CD4-positive, alpha-beta T cell treated with Interleukin-17A for 4 hours (primary cell): Measurements from ENCODE around the gene SCN2A.
A peak's percentile ranks its signal among the peaks of the same experiment; 100 is the strongest.
"Not testable (repeated sequence)": the region's sequence is repeated elsewhere in the genome, so short reads cannot be mapped to it uniquely, and the experiment has no call there.

Experiments
- DNase-seq: peaks from one replicate; pipeline ENCODE4 v3.0.0-alpha.2; 2020; ENCODE audit warnings: mixed read lengths

Gene SCN2A

GRCh38 chr2:165256618-165257017, 17.4 kb downstream of the SCN2A start:
- DNase-seq, result no peak

GRCh38 chr2:165260347-165260746, 21.1 kb downstream of the SCN2A start:
- not testable (repeated sequence) for DNase-seq

- no peak for DNase-seq
Observed at GRCh38 chr2:165268754-165269153, 29.5 kb downstream of the SCN2A start.

- DNase-seq, result no peak
Observed at GRCh38 chr2:165273176-165273575, 34.0 kb downstream of the SCN2A start.

- no peak for DNase-seq
Observed at GRCh38 chr2:165274698-165275097, 35.5 kb downstream of the SCN2A start.

GRCh38 chr2:165275932-165276331, 36.7 kb downstream of the SCN2A start:
- DNase-seq, result no peak

- DNase-seq, result no peak
Observed at GRCh38 chr2:165277295-165277694, 38.1 kb downstream of the SCN2A start.

- no peak for DNase-seq
Observed at GRCh38 chr2:165277860-165278656, 38.8 kb downstream of the SCN2A start.

- no peak for DNase-seq
Observed at GRCh38 chr2:165280356-165280755, 41.1 kb downstream of the SCN2A start.

- DNase-seq, result no peak
Observed at GRCh38 chr2:165281387-165281786, 42.2 kb downstream of the SCN2A start.

GRCh38 chr2:165283342-165283741, 44.1 kb downstream of the SCN2A start:
- DNase-seq, result no peak

- DNase-seq, result no peak
Observed at GRCh38 chr2:165287094-165287778, 48.0 kb downstream of the SCN2A start.

- DNase-seq, result no peak
Observed at GRCh38 chr2:165289069-165289468, 49.9 kb downstream of the SCN2A start.

GRCh38 chr2:165293440-165294420, 54.5 kb downstream of the SCN2A start:
- peak; percentile 43 for DNase-seq

GRCh38 chr2:165294912-165295311, 55.7 kb downstream of the SCN2A start:
- DNase-seq, result no peak

- DNase-seq, result no peak
Observed at GRCh38 chr2:165295643-165296042, 56.4 kb downstream of the SCN2A start.

GRCh38 chr2:165305391-165306096, 66.3 kb downstream of the SCN2A start:
- no peak for DNase-seq

- no peak for DNase-seq
Observed at GRCh38 chr2:165307317-165307716, 68.1 kb downstream of the SCN2A start.

- DNase-seq, result no peak
Observed at GRCh38 chr2:165311949-165312348, 72.7 kb downstream of the SCN2A start.

- no peak for DNase-seq
Observed at GRCh38 chr2:165312999-165313398, 73.8 kb downstream of the SCN2A start.

GRCh38 chr2:165313509-165313908, 74.3 kb downstream of the SCN2A start:
- no peak for DNase-seq

- DNase-seq, result peak; percentile 22
Observed at GRCh38 chr2:165328272-165328671, 89.1 kb downstream of the SCN2A start.
